GM23338 (cell line): ENCODE results near the gene ENTPD6. TPM values are rescaled to one million over a fixed set of nuclear protein-coding genes. Genes with fewer than 3 reads are reported as not detected.

ENCODE experiments used
- ATAC-seq: fragments of 200-7000 bp; cut with Tn5 transposase; 3 replicates; pipeline ENCODE4 v1.9.1; 2020
- DNase-seq: peaks from one replicate; pipeline ENCODE4 v3.0.0-alpha.2; 2015; ENCODE audit warnings: low spot score
- H2AFZ ChIP-seq: fragments of 200-600 bp; sonication (generic); 2 replicates; pipeline ENCODE4 v1.8.0; 2016; ENCODE audit warnings: antibody characterized with exemption, mild to moderate bottlenecking, moderate library complexity
- H3F3A ChIP-seq: fragments of 200-600 bp; sonication (generic); replicated peaks from 2 replicates; pipeline ENCODE4 v1.8.0; 2017; ENCODE audit warnings: antibody characterized with exemption, mixed run types, low read depth
- H3K27ac ChIP-seq: fragments of 200-600 bp; sonication (generic); 2 replicates; pipeline ENCODE4 v1.6.1; 2016; ENCODE audit warnings: low read depth
- H3K27me3 ChIP-seq: fragments of 200-600 bp; sonication (generic); 2 replicates; pipeline ENCODE4 v1.8.0; 2016; ENCODE audit warnings: mild to moderate bottlenecking, mixed run types, moderate library complexity; ENCODE audit not compliant: insufficient read depth
- H3K36me3 ChIP-seq: fragments of 200-600 bp; sonication (generic); 2 replicates; pipeline ENCODE4 v1.8.0; 2016; ENCODE audit warnings: mild to moderate bottlenecking; ENCODE audit not compliant: insufficient read depth
- H3K4me1 ChIP-seq: fragments of 200-600 bp; sonication (generic); 2 replicates; pipeline ENCODE4 v1.8.0; 2016; ENCODE audit warnings: mild to moderate bottlenecking, moderate library complexity; ENCODE audit not compliant: insufficient read depth
- H3K4me2 ChIP-seq: fragments of 200-600 bp; sonication (generic); 2 replicates; pipeline ENCODE4 v1.7.1; 2017; ENCODE audit warnings: mixed run types
- H3K4me3 ChIP-seq: fragments of 200-600 bp; sonication (generic); 2 replicates; pipeline ENCODE4 v1.6.1; 2016; ENCODE audit warnings: mixed run types
- H3K79me2 ChIP-seq: fragments of 200-600 bp; sonication (generic); replicated peaks from 2 replicates; pipeline ENCODE4 v1.8.0; 2017; ENCODE audit warnings: mild to moderate bottlenecking; ENCODE audit not compliant: insufficient read depth
- H3K9me2 ChIP-seq: fragments of 200-600 bp; sonication (generic); 2 replicates; pipeline ENCODE4 v1.8.0; 2017; ENCODE audit not compliant: insufficient read depth
- H4K20me1 ChIP-seq: fragments of 200-600 bp; sonication (generic); replicated peaks from 2 replicates; pipeline ENCODE4 v1.8.0; 2017; ENCODE audit warnings: mild to moderate bottlenecking; ENCODE audit not compliant: insufficient read depth
- H3K27ac Mint-ChIP-seq: 2 replicates; pipeline ENCODE4 v1.8.0; 2020; ENCODE audit warnings: inconsistent platforms, mild to moderate bottlenecking, moderate library complexity, mixed read lengths
- H3K27me3 Mint-ChIP-seq: 3 replicates; pipeline ENCODE4 v1.8.0; 2022; ENCODE audit warnings: low read depth, mild to moderate bottlenecking, moderate library complexity, mixed read lengths, inconsistent platforms; ENCODE audit not compliant: insufficient read depth, poor library complexity
- H3K36me3 Mint-ChIP-seq: 3 replicates; pipeline ENCODE4 v1.8.0; 2021; ENCODE audit warnings: low read depth, mild to moderate bottlenecking, inconsistent platforms, moderate library complexity, mixed read lengths
- H3K4me1 Mint-ChIP-seq: 3 replicates; pipeline ENCODE4 v1.8.0; 2020; ENCODE audit warnings: mild to moderate bottlenecking, inconsistent platforms, mixed read lengths
- H3K4me3 Mint-ChIP-seq: 3 replicates; pipeline ENCODE4 v1.8.0; 2021; ENCODE audit warnings: moderate library complexity, mild to moderate bottlenecking, inconsistent platforms, mixed read lengths
- H3K9me3 Mint-ChIP-seq: 3 replicates; pipeline ENCODE4 v1.8.0; 2020; ENCODE audit warnings: moderate library complexity, mild to moderate bottlenecking, inconsistent platforms, mixed read lengths
- EZH2phosphoT487 ChIP-seq: fragments of 200-600 bp; sonication (generic); IDR thresholded peaks from one replicate; pipeline ENCODE4 v1.8.1; 2018; ENCODE audit warnings: antibody characterized with exemption; ENCODE audit not compliant: unreplicated experiment
- JUNB ChIP-seq: IDR thresholded peaks from one replicate; pipeline ENCODE4 v1.6.1; 2016; ENCODE audit warnings: antibody characterized with exemption; ENCODE audit not compliant: unreplicated experiment
- NANOG ChIP-seq: IDR thresholded peaks from 2 replicates; pipeline ENCODE4 v1.6.1; 2016; ENCODE audit warnings: antibody characterized with exemption, borderline replicate concordance
- POLR2AphosphoS5 ChIP-seq: IDR thresholded peaks from 2 replicates; pipeline ENCODE4 v1.6.1; 2016; ENCODE audit warnings: antibody characterized with exemption, low read depth
- STAT1 ChIP-seq: IDR thresholded peaks from one replicate; pipeline ENCODE4 v1.6.1; 2016; ENCODE audit warnings: antibody characterized with exemption; ENCODE audit not compliant: unreplicated experiment
- ZNF114 ChIP-seq: fragments of 250-450 bp; sonication (Bioruptor Pico); IDR thresholded peaks from 2 replicates; pipeline ENCODE4 v1.5.0; 2020; ENCODE audit warnings: mild to moderate bottlenecking, moderate library complexity
- ZNF331 ChIP-seq: fragments of 250-450 bp; sonication (Bioruptor Pico); IDR thresholded peaks from 2 replicates; pipeline ENCODE4 v1.5.0; 2020; ENCODE audit warnings: low read depth, mild to moderate bottlenecking, moderate library complexity
- polyA plus RNA-seq: library from polyadenylated mRNA; unstranded; fragments of >200 nt; fragmentation: Nextera tagmentation; extraction: Ambion mirVana; gene quantifications from 2 replicates; pipeline ENCODE4 v1.2.1, GENCODE V29; 2016
- total RNA-seq: library from RNA; depleted of rRNA; stranded (reverse); fragments of >200 nt; shearing (Covaris generic); gene quantifications from 2 replicates; pipeline ENCODE4 v1.2.3, GENCODE V29; 2014
- TF ChIP-seq, protein P1 (sequence below): IDR thresholded peaks from one replicate; pipeline ENCODE4 v1.6.1; 2018; ENCODE audit warnings: antibody characterized with exemption; ENCODE audit not compliant: unreplicated experiment
- TF ChIP-seq, protein P2 (sequence below), 2 experiments: fragments of 200-600 bp in 1 of 2; sonication (generic) in 1 of 2; conservative IDR thresholded peaks; 2 replicates each; pipeline versions ENCODE4 v1.5.1 to v1.6.1; 2016 to 2017; ENCODE audit warnings: antibody characterized with exemption in 2 of 2, low read depth in 2 of 2, mild to moderate bottlenecking in 2 of 2, moderate library complexity in 1 of 2
- TF ChIP-seq, protein P3 (sequence below): IDR thresholded peaks from 2 replicates; pipeline ENCODE4 v1.6.1; 2016; ENCODE audit warnings: antibody characterized with exemption
- TF ChIP-seq, protein P4 (sequence below): fragments of 250-450 bp; sonication (Bioruptor Pico); IDR thresholded peaks from 2 replicates; pipeline ENCODE4 v1.5.0; 2020; ENCODE audit warnings: mild to moderate bottlenecking, moderate library complexity

The ENTPD6 gene
- total and polyA plus RNA-seq, 2 experiments from 2014 or later = 19.3 to 45.9 TPM

DNA sequence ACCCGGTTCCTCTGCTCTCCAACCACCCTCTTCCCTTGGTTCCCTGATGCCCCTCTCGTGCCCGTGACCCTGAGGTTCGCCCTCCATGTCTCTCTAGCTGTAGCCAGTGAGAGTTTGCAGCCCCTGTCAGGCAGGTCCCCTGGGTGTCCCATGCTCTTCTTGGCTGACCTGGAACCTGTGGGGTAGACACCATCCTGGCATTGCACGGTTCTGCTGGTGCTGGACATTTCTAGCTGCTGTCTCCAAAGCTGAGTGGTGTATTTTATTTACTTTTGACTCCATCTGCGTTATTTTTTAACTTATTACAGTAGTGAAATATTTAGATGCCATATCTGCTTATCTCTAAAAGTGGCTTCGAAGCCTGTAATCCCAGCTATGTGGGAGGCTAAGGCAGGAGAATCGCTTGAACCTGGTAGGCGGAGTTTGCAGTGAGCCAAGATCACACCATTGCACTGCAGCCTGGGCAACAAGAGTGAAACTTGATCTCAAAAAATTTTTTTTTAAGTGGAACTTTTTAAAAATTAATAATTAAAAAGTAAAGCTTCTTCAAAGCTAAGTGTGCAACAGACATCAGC is 12.5 kb downstream of the ENTPD6 start:
- ATAC-seq = no peak
- no peaks in the 10 kb centered on the region for H3F3A ChIP-seq
- Mint-ChIP-seq H3K27me3 (peaks cover 2% of the 10 kb centered on the region), H3K9me3 (no peaks in the 10 kb centered on the region), H3K36me3 (peaks cover 8% of the 10 kb centered on the region; the same call in 2 of the 3 replicates), H3K4me1 (peaks cover 14% of the 10 kb centered on the region), H3K4me3 (no peak overlapping the region), H3K27ac (no peak overlapping the region)
- TF ChIP-seq, protein P1, sequence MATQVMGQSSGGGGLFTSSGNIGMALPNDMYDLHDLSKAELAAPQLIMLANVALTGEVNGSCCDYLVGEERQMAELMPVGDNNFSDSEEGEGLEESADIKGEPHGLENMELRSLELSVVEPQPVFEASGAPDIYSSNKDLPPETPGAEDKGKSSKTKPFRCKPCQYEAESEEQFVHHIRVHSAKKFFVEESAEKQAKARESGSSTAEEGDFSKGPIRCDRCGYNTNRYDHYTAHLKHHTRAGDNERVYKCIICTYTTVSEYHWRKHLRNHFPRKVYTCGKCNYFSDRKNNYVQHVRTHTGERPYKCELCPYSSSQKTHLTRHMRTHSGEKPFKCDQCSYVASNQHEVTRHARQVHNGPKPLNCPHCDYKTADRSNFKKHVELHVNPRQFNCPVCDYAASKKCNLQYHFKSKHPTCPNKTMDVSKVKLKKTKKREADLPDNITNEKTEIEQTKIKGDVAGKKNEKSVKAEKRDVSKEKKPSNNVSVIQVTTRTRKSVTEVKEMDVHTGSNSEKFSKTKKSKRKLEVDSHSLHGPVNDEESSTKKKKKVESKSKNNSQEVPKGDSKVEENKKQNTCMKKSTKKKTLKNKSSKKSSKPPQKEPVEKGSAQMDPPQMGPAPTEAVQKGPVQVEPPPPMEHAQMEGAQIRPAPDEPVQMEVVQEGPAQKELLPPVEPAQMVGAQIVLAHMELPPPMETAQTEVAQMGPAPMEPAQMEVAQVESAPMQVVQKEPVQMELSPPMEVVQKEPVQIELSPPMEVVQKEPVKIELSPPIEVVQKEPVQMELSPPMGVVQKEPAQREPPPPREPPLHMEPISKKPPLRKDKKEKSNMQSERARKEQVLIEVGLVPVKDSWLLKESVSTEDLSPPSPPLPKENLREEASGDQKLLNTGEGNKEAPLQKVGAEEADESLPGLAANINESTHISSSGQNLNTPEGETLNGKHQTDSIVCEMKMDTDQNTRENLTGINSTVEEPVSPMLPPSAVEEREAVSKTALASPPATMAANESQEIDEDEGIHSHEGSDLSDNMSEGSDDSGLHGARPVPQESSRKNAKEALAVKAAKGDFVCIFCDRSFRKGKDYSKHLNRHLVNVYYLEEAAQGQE = no peak
- TF ChIP-seq, protein P2, sequence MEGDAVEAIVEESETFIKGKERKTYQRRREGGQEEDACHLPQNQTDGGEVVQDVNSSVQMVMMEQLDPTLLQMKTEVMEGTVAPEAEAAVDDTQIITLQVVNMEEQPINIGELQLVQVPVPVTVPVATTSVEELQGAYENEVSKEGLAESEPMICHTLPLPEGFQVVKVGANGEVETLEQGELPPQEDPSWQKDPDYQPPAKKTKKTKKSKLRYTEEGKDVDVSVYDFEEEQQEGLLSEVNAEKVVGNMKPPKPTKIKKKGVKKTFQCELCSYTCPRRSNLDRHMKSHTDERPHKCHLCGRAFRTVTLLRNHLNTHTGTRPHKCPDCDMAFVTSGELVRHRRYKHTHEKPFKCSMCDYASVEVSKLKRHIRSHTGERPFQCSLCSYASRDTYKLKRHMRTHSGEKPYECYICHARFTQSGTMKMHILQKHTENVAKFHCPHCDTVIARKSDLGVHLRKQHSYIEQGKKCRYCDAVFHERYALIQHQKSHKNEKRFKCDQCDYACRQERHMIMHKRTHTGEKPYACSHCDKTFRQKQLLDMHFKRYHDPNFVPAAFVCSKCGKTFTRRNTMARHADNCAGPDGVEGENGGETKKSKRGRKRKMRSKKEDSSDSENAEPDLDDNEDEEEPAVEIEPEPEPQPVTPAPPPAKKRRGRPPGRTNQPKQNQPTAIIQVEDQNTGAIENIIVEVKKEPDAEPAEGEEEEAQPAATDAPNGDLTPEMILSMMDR (conservative IDR thresholded peaks at IDR 0.05; ENCODE audit: low read depth in 2 of 2) = no peak
- no peak for TF ChIP-seq ZNF114 (CRISPR knock-in tag)
- TF ChIP-seq, protein P3, sequence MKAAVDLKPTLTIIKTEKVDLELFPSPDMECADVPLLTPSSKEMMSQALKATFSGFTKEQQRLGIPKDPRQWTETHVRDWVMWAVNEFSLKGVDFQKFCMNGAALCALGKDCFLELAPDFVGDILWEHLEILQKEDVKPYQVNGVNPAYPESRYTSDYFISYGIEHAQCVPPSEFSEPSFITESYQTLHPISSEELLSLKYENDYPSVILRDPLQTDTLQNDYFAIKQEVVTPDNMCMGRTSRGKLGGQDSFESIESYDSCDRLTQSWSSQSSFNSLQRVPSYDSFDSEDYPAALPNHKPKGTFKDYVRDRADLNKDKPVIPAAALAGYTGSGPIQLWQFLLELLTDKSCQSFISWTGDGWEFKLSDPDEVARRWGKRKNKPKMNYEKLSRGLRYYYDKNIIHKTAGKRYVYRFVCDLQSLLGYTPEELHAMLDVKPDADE = no peak
- no peak for TF ChIP-seq POLR2AphosphoS5
- TF ChIP-seq EZH2phosphoT487 = no peak
- TF ChIP-seq, protein P4, sequence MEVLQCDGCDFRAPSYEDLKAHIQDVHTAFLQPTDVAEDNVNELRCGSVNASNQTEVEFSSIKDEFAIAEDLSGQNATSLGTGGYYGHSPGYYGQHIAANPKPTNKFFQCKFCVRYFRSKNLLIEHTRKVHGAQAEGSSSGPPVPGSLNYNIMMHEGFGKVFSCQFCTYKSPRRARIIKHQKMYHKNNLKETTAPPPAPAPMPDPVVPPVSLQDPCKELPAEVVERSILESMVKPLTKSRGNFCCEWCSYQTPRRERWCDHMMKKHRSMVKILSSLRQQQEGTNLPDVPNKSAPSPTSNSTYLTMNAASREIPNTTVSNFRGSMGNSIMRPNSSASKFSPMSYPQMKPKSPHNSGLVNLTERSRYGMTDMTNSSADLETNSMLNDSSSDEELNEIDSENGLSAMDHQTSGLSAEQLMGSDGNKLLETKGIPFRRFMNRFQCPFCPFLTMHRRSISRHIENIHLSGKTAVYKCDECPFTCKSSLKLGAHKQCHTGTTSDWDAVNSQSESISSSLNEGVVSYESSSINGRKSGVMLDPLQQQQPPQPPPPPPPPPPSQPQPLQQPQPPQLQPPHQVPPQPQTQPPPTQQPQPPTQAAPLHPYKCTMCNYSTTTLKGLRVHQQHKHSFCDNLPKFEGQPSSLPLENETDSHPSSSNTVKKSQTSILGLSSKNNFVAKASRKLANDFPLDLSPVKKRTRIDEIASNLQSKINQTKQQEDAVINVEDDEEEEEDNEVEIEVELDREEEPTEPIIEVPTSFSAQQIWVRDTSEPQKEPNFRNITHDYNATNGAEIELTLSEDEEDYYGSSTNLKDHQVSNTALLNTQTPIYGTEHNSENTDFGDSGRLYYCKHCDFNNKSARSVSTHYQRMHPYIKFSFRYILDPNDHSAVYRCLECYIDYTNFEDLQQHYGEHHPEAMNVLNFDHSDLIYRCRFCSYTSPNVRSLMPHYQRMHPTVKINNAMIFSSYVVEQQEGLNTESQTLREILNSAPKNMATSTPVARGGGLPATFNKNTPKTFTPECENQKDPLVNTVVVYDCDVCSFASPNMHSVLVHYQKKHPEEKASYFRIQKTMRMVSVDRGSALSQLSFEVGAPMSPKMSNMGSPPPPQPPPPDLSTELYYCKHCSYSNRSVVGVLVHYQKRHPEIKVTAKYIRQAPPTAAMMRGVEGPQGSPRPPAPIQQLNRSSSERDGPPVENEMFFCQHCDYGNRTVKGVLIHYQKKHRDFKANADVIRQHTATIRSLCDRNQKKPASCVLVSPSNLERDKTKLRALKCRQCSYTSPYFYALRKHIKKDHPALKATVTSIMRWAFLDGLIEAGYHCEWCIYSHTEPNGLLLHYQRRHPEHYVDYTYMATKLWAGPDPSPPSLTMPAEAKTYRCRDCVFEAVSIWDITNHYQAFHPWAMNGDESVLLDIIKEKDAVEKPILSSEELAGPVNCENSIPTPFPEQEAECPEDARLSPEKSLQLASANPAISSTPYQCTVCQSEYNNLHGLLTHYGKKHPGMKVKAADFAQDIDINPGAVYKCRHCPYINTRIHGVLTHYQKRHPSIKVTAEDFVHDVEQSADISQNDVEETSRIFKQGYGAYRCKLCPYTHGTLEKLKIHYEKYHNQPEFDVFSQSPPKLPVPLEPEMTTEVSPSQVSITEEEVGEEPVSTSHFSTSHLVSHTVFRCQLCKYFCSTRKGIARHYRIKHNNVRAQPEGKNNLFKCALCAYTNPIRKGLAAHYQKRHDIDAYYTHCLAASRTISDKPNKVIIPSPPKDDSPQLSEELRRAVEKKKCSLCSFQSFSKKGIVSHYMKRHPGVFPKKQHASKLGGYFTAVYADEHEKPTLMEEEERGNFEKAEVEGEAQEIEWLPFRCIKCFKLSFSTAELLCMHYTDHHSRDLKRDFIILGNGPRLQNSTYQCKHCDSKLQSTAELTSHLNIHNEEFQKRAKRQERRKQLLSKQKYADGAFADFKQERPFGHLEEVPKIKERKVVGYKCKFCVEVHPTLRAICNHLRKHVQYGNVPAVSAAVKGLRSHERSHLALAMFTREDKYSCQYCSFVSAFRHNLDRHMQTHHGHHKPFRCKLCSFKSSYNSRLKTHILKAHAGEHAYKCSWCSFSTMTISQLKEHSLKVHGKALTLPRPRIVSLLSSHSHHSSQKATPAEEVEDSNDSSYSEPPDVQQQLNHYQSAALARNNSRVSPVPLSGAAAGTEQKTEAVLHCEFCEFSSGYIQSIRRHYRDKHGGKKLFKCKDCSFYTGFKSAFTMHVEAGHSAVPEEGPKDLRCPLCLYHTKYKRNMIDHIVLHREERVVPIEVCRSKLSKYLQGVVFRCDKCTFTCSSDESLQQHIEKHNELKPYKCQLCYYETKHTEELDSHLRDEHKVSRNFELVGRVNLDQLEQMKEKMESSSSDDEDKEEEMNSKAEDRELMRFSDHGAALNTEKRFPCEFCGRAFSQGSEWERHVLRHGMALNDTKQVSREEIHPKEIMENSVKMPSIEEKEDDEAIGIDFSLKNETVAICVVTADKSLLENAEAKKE = no peak
- TF ChIP-seq JUNB = no peak
- no peak for TF ChIP-seq ZNF331 (CRISPR knock-in tag)
- no peak for TF ChIP-seq STAT1
- no peak for TF ChIP-seq NANOG
- no peaks in the 10 kb centered on the region for H3K27me3 ChIP-seq
- H3K79me2 ChIP-seq = peaks cover 28% of the 10 kb centered on the region
- H3K4me2 ChIP-seq = no peak overlapping the region
- H3K4me3 ChIP-seq = no peak overlapping the region
- peaks cover 4% of the 10 kb centered on the region for H3K4me1 ChIP-seq
- H3K9me2 ChIP-seq = no peaks in the 10 kb centered on the region
- no peak for DNase-seq
- peaks cover 5% of the 10 kb centered on the region for H4K20me1 ChIP-seq
- H2AFZ ChIP-seq = no peak overlapping the region
- no peak overlapping the region for H3K27ac ChIP-seq
- H3K36me3 ChIP-seq = no peaks in the 10 kb centered on the region
